B cell (primary cell): ENCODE results near the gene HOXC4.

Source experiments
- EZH2 ChIP-seq: IDR thresholded peaks from 2 replicates; pipeline ENCODE4 v1.6.1; 2012; ENCODE audit warnings: borderline replicate concordance, low read depth, mild to moderate bottlenecking, moderate library complexity, low read length; ENCODE audit not compliant: insufficient read depth, poor library complexity, severe bottlenecking
- TF ChIP-seq, protein P1 (sequence below): fragments of 200-600 bp; IDR thresholded peaks from one replicate; pipeline ENCODE4 v1.8.0; 2022; ENCODE audit warnings: antibody characterized with exemption, mild to moderate bottlenecking

DNA sequence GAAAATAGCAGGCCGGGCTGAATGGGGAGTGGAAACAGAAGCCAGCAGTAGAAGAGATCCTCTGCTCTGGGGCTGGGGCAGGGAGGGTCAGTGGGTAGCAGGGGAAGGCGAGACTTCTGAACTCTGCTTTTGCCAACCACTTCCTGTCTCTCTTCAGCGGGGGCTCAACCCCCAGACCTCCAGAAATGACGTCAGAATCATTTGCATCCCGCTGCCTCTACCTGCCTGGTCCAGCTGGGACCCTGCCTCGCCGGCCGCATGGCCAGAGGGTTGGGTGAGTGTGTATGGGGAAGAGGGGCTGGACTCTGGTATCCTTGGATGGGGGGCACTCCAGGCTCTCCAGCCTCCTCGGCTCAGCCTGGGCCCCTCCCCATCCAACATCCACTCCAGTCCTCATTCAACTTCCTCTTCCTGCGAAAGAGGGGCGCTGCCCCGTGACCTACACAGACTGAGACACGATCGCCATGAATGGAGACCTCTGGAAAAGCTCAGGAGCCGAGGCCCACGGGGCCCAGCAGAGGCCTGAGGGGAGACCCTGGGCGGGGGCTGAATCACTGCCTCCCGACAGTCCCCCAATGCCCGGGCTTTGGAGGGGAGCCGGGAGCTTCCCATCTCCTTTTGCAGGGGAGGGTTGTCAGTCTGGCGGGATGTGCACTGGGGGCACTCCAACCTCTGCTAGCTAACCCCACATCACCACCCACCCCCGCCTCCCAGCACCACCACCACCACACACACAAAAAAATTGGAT, 458 bp upstream of the HOXC4 start:
- TF ChIP-seq, protein P1, sequence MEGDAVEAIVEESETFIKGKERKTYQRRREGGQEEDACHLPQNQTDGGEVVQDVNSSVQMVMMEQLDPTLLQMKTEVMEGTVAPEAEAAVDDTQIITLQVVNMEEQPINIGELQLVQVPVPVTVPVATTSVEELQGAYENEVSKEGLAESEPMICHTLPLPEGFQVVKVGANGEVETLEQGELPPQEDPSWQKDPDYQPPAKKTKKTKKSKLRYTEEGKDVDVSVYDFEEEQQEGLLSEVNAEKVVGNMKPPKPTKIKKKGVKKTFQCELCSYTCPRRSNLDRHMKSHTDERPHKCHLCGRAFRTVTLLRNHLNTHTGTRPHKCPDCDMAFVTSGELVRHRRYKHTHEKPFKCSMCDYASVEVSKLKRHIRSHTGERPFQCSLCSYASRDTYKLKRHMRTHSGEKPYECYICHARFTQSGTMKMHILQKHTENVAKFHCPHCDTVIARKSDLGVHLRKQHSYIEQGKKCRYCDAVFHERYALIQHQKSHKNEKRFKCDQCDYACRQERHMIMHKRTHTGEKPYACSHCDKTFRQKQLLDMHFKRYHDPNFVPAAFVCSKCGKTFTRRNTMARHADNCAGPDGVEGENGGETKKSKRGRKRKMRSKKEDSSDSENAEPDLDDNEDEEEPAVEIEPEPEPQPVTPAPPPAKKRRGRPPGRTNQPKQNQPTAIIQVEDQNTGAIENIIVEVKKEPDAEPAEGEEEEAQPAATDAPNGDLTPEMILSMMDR = no peak
- no peak for TF ChIP-seq EZH2
